ENCODE results near the gene PSMC6. TPM values are rescaled to one million over a fixed set of nuclear protein-coding genes. Genes with fewer than 3 reads are reported as not detected.

Gene PSMC6
- polyA plus RNA-seq, 3 donors: 46.9 to 64.3 (median 48.6) TPM

GRCh38 chr14:52660832-52661231 is 46.2 kb upstream of the PSMC6 start:
- H3K27me3 Mint-ChIP-seq (ENCODE audit: low read depth in 3 of 3): no peaks in the 10 kb centered on the region
- no peaks in the 10 kb centered on the region for H3K4me1 Mint-ChIP-seq
- no peaks in the 10 kb centered on the region for H3K4me1 ChIP-seq (ENCODE audit: control insufficient read depth in 1 of 2, insufficient read depth in 2 of 2, low read length in 2 of 2)
- no peak overlapping the region for H2AFZ ChIP-seq (ENCODE audit: insufficient read depth, low read depth, low read length, poor library complexity, severe bottlenecking)
- H3K79me2 ChIP-seq (ENCODE audit: insufficient read depth, low read length): no peaks in the 10 kb centered on the region
- intact Hi-C loops (cut with micrococcal nuclease): no loop called here
- H3K4me3 ChIP-seq (replicated peaks in 1 of 3; ENCODE audit: low read depth in 2 of 3, low read length in 3 of 3): no peak overlapping the region
- no peak overlapping the region for H3K4me3 Mint-ChIP-seq
- no peaks in the 10 kb centered on the region for H3K27me3 ChIP-seq (ENCODE audit: control insufficient read depth in 2 of 2, insufficient read depth in 2 of 2, low read length in 2 of 2)
- no CpG with 5 or more reads among the region's 1 CpG for WGBS (ENCODE audit: insufficient coverage)
- H3K36me3 ChIP-seq (replicated peaks in 1 of 2; ENCODE audit: control insufficient read depth in 1 of 2, insufficient read depth in 2 of 2, low read length in 2 of 2): peaks cover 32 to 64% of the 10 kb centered on the region in 2 donors
- no peak overlapping the region for H3K9ac ChIP-seq (ENCODE audit: insufficient read depth, low read length, poor library complexity, severe bottlenecking)
- no peaks in the 10 kb centered on the region for H4K20me1 ChIP-seq (ENCODE audit: insufficient read depth, low read length)
- H3K27ac ChIP-seq (ENCODE audit: low read depth in 1 of 2, low read length in 2 of 2): peak overlapping the region in 1 of 2 donors; percentile 21
- H3K4me2 ChIP-seq (replicated peaks; ENCODE audit: extremely low read depth, low read length, poor library complexity, severe bottlenecking): no peak overlapping the region
- TF ChIP-seq CTCF (IDR thresholded peaks at IDR 0.05): no peak
- peaks cover 39 to 58% of the 10 kb centered on the region in 2 donors for H3K36me3 Mint-ChIP-seq
- H3K9me3 Mint-ChIP-seq: peaks cover 0 to 1% (median 0%) of the 10 kb centered on the region in 7 donors
- no peak overlapping the region for H3K27ac Mint-ChIP-seq
- no peaks in the 10 kb centered on the region for H3K9me3 ChIP-seq (replicated peaks in 1 of 2; ENCODE audit: control insufficient read depth in 1 of 2, insufficient read depth in 1 of 2, low read length in 2 of 2)
- no peak for DNase-seq

DNA sequence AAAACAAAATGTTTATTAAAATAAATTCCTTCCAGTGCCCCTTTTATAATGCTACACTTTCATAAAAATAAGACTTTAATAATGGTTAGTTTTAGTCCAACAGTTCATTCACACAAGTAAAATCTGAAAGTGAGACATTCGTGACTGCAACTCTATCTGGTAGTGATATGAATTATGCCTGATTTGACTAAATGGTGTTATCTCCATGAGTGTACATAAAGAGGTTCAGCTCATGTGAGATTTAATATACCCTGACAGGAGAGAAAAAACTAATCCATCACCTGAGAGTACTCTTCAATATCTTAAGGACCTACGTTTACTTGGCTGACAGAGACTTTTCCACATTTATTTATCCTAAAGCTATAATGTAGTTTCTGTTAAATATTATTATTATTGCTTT is 45.7 kb upstream of the PSMC6 start:
- peaks cover 36 to 66% of the 10 kb centered on the region in 2 donors for H3K36me3 ChIP-seq (replicated peaks in 1 of 2; ENCODE audit: control insufficient read depth in 1 of 2, insufficient read depth in 2 of 2, low read length in 2 of 2)
- H3K4me3 Mint-ChIP-seq: no peak overlapping the region

More for the DNA sequence above, 45.7 kb upstream of the PSMC6 start:
- no CpG with 5 or more reads among the region's 2 CpGs for whole genome bisulfite sequencing (ENCODE audit: insufficient coverage)
- H3K27me3 ChIP-seq (ENCODE audit: control insufficient read depth in 2 of 2, insufficient read depth in 2 of 2, low read length in 2 of 2): no peaks in the 10 kb centered on the region
- no peak for TF ChIP-seq CTCF (IDR thresholded peaks at IDR 0.05)
- H3K4me1 Mint-ChIP-seq: no peaks in the 10 kb centered on the region
- intact Hi-C loops (cut with micrococcal nuclease): no loop called here
- H4K20me1 ChIP-seq (ENCODE audit: insufficient read depth, low read length): no peaks in the 10 kb centered on the region
- no peak overlapping the region for H2AFZ ChIP-seq (ENCODE audit: insufficient read depth, low read depth, low read length, poor library complexity, severe bottlenecking)
- H3K9me3 Mint-ChIP-seq: peaks cover 0 to 1% (median 0%) of the 10 kb centered on the region in 7 donors
- no peak overlapping the region for H3K27ac ChIP-seq (ENCODE audit: low read depth in 1 of 2, low read length in 2 of 2)
- H3K9ac ChIP-seq (ENCODE audit: insufficient read depth, low read length, poor library complexity, severe bottlenecking): no peak overlapping the region
- H3K79me2 ChIP-seq (ENCODE audit: insufficient read depth, low read length): no peaks in the 10 kb centered on the region
- no peak overlapping the region for H3K27ac Mint-ChIP-seq
- H3K9me3 ChIP-seq (replicated peaks in 1 of 2; ENCODE audit: control insufficient read depth in 1 of 2, insufficient read depth in 1 of 2, low read length in 2 of 2): no peaks in the 10 kb centered on the region
- peaks cover 40 to 56% of the 10 kb centered on the region in 2 donors for H3K36me3 Mint-ChIP-seq
- DNase-seq: no peak
- H3K27me3 Mint-ChIP-seq (ENCODE audit: low read depth in 3 of 3): no peaks in the 10 kb centered on the region
- no peaks in the 10 kb centered on the region for H3K4me1 ChIP-seq (ENCODE audit: control insufficient read depth in 1 of 2, insufficient read depth in 2 of 2, low read length in 2 of 2)
- no peak overlapping the region for H3K4me3 ChIP-seq (replicated peaks in 1 of 3; ENCODE audit: low read depth in 2 of 3, low read length in 3 of 3)
- H3K4me2 ChIP-seq (replicated peaks; ENCODE audit: extremely low read depth, low read length, poor library complexity, severe bottlenecking): no peak overlapping the region

Measured in CD14-positive monocyte (primary cell).